Fibroblast of skin of left biceps (primary cell): ENCODE data around the gene PARVG.

Experiments
- DNase-seq, 2 experiments: peaks; one replicate each; pipeline ENCODE4 v3.0.0-alpha.2; 2013; ENCODE audit warnings: low read depth in 2 of 2

PARVG gene

DNA sequence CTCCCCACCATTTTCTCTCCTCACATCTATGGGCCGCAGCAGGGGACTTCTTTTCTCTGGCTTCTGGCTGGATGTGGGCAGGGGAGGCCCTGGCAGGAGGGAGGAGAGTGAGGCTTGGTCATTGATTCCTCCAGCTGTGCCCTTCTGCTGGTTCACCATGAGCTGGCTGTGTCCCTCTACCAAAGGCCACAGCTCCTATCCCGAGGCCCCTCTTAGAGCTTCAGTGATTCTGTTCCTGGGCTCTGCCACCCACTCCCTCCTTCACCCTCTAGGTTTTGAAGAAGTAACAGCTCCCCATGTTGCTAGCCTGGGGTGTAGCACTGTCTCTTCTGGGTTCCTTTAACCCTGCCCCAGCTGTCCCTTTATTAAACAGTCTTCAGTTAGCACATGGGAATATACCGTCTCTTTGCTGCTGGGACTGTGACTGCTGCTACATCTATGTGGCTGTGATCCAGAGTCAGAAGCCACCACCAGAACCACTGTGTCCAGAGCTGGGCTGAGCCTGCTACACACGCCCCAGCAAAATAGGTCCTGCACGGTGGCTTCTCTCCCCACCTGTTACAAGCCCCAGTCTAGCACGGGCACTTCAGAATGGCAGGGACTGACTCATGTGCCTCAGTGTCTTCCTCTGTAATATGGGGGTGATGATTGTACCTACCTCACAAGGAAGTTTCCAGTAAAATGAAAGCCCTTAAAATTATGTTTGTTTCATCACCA lies 578 bp upstream of the PARVG start:
- no peak for DNase-seq

- no peak for DNase-seq
Observed at GRCh38 chr22:44181033-44181911, 547 bp downstream of the PARVG start.

DNA sequence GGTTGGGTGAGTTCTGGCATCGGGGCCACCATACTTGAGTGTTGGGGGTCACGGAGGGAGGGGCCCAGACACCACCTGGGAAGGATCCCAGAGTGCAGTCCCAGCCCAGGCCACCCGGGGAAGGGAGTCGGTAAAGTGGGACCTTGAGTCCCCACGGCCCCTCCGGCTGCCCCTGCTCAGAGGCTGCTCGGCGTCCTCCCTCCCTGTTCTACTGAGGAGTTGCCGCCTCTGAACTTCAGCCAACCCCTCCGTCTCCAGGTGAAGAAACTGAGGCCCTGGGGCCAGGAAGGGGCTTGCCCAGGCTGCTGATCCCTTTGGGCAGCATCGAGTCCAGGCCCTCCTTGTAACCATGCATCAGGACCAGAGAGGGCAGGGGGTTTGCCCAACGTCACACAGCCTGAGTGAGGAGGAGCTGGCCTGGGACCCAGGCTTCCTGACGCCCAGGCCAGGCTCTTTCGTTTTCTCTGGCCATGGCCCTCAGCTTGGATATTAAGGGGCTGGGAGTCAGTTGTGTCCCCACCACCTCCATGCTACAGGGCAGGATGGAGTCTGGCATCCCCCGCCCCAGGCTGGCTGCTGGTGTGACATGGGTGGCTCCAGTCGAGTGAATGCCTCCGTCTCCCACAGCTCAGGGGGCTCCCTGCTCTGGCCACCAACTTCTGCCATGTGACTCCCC lies 1.3 kb downstream of the PARVG start:
- DNase-seq: no peak

GRCh38 chr22:44182588-44183286 lies 2.0 kb downstream of the PARVG start:
- DNase-seq: no peak

DNA sequence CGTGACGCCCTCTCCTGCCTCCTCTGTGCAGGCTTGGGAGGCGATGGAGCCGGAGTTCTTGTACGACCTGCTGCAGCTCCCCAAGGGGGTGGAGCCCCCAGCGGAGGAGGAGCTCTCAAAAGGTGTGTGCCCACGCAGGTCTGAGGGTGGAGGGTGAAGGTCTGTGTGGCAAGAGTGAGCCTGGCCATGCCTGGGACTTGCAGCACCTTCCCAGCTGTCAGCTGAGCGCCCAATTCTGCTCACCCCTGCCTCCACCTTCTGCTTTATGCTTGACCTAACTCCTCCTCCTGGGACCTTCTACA lies 2.5 kb downstream of the PARVG start:
- no peak for DNase-seq

- no peak for DNase-seq
Observed at GRCh38 chr22:44184006-44184405, 3.3 kb downstream of the PARVG start.

- no peak for DNase-seq
Observed at GRCh38 chr22:44185237-44186120, 4.8 kb downstream of the PARVG start.

DNA sequence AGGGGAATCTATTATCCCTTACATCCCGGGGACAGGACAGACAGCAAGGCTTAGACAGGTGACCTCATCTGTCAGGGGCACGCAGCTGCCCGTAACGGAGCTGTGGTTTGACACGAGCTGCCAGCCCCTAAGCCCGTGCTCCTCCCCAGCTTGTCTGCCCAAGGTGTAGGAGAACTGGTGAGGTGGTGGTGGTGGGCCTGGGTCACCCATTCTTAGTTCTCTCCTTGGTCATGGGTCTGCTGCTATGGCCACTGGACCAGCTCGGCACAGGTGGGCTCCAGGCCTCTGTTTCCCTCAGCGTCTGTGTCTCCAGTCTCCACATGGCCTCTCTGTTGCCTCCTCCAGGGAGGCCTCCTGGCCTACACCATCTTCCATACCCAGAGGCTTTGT lies 5.4 kb downstream of the PARVG start:
- DNase-seq: no peak

GRCh38 chr22:44186737-44187136 lies 6.0 kb downstream of the PARVG start:
- DNase-seq: no peak

DNA sequence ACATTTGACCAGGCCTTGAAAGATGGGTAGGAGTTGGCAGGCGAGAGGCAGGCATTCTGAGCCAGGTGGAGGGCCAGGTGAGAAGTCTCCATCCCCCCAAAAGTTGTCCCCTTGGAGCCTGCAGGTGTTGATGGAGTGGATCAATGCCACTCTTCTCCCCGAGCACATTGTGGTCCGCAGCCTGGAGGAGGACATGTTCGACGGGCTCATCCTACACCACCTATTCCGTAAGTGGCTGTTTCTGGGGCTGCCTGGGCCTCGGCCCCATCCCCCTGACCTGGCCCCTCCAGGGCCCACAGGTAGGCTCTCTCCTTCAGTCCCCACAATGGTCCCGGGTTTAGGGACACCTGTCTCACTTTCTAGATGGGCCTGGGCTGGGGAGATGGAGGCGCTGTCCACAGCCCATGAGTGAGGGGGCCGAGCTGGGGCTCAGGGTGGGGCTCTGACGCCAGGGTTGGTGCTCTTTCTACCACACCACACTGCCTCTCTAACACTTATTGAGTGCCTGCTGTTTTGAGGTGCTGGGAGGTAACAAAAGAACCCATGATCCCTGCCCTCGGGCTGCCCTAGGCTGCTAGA lies 7.0 kb downstream of the PARVG start:
- DNase-seq: no peak

DNA sequence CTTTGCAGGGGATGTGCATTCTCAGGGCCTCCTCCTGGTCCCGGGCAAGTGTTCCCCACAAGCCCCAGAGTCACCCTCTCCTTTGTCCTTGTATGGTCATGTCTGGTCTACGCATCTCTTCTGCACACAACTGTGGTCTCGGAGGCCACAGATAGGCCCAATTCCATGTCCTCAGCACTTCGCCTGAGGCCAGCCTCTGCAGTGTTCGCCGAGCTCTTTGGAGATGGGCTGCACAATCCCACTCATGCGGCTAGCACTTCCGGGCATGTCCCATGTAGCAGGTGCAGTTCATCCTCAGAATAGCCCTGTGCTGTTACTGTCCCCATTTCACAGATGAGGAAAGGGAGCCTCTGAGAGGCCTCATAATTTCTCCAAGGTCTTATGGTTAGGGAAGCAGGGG lies 7.6 kb downstream of the PARVG start:
- no peak for DNase-seq

- no peak for DNase-seq
Observed at GRCh38 chr22:44188986-44189630, 8.4 kb downstream of the PARVG start.

- DNase-seq: no peak
Observed at GRCh38 chr22:44190381-44190976, 9.8 kb downstream of the PARVG start.

DNA sequence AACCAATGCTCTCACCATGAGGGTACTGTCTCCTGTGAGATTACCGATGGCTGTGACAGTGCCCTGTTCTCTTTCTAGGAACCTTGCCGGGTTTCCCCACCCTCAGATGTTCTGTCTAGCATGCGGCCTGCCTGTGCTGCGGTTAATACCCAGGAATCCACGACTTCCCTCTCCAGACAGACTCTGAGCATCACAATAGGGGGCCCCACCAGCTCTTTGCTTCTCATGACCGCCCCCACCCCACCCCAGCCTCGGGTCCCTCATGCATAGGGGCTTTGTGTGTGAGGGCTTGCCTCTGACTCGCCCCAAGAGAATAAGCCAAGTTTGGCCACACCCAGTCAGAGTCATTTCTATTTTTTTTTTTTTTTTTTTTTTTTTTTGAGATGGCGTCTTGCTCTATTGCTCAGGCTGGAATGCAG lies 10.3 kb downstream of the PARVG start:
- no peak for DNase-seq

GRCh38 chr22:44192098-44192815 lies 11.5 kb downstream of the PARVG start:
- DNase-seq: no peak

DNA sequence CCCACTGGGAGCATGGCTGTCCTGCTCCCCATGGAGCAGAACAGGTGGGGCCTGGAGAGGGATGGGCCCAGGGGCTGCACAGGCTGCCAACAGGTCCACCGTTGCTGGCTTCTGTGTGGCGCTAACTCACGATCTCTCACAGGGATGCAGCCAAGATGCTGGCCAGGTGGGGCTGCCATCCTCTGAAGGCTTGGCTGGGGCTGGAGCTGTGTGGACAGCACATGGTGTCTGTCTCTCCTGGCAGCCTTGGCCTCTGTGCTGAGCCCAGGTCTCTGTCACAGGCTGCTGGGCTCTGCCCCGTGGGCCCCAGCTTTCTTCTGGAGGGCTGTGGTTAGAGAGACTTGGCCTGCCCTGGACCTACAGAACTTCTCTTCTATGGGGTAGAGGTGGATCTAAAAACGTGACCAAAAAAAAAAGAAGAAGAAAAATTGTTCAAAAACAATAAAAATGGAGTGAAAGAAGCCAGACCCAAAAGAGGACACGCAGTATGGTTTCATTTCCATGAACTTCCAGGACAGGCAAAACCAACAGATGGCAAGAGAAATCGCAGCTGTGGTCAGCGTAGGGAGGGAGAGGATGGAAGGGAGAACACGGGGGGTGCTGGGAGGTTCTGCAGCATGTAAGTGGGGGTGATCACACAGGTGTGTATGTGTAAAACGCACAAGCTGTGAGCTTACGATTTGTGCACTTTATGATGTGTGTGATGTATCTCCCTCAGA lies 12.2 kb downstream of the PARVG start:
- no peak for DNase-seq

GRCh38 chr22:44193535-44193891 lies 12.8 kb downstream of the PARVG start:
- no peak for DNase-seq

DNA sequence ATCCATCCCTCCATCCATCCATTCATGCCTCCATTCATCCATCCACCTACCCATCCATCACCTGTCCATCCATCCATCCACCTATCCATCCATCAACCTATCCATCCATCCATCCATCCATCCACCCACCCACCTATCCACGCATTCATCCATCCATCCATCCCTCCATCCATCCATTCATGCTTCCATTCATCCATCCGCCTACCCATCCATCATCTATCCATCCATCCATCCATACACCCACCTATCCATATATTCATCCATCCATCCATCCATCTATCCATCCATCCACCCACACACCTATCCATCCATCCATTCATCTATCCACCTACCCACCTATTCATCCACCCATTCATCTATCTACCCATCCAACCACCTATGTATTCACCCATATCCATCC lies 13.8 kb downstream of the PARVG start:
- DNase-seq: no peak
